ENCODE measurements around the gene AQP6.
"Not testable (repeated sequence)": the region's sequence is repeated elsewhere in the genome, so short reads cannot be mapped to it uniquely, and the experiment has no call there.

AQP6 gene

DNA sequence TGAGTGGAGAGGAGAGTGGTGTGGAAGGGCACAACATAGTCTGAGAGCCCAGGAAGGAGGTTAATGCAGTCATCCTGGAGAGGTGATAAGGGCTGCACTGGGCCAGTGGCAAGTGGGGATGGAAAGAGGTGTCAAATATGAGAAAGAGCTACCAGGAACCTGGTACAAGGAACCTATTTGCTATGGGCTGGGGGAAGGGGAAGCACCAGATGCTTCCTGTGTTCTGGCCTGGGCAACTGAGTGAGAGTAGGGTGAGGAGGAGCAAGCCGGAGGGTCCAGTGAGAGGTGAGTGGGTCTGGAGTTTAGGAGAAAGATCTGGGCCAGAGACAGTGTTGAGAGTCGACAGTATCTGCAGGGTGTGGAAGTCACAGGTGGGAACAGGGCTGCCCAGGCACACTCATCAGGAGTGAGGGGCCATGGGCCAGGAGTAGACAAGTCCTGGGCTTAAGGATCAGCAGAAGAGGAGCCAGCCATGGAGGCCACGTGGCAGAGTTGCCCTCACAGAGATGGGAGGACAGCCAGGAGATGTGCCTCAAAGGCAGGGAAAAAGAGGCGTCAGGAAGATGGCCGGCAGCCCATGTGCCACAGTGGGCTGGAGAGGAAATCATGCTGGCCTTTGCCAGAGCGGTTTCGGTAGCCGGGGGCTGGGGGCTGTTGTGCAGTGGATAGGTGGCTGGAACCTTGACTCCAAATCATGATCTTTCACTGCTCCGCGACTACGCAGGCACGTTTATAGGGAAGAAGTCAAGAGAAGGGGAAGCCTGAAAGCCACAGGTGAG is 2.9 kb upstream of the AQP6 start:
- no peak for DNase-seq (ENCODE audit: low read depth in 2 of 2)

DNA sequence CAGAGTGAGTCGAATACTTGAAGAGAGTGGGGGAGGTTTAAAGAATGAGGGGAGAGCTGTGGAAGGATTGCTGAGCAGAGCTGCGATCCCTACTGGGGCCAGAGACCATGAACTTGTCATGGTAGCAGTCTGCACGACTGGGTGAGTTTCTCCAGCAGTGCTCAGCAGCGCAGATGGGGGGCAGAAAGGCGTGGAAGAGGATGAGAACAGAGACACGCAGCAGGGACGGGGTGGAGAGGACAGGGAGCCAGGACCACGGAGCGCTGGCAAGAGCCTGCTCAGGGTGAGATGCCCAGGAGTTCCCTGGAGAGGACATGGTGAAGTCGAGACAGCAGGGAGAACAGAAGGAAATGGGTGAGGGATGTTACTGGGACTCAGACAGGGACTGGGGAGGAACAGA is 2.1 kb upstream of the AQP6 start:
- no peak for DNase-seq (ENCODE audit: low read depth in 2 of 2)

DNA sequence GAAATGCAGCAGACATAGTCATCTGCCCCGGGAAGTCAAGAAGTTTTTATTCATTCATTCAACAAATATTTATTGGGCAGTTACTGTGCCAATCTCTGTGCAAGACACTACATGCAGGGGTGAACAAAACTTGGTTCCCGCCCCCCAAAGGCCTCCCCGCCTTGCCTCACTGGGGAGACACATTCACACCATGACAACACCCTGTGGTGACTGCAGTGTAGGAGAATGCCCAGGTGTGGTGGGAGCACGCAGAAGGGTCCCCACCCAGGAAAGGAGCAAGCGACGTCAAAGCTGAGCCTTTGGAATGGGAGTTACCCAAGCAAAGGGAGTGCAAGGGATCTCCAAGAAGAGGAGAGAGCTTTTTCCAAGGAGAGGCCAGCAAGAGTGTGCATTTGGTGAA is 1.6 kb upstream of the AQP6 start:
- no peak for DNase-seq (ENCODE audit: low read depth in 2 of 2)

DNA sequence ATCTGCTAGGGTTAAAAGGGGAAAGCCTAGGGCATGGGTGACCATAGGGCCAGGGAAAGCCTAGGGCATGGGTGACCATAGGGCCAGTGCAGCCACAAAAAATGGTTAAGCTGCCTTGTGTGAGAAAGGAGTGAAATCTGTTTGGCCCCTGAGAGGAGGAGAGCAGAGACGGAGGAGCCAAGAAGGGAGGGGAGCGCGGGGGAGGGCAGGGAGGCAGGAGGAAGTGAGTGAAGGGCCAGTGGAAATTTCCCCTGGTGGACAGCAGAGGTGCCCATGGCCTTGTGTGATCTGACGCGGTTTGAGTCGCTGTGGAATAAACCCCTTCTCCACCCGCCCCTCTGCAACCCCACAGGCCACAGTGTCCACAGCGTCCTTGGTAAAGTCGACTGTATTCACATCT is 618 bp upstream of the AQP6 start:
- no peak for DNase-seq (ENCODE audit: low read depth in 2 of 2)

DNA sequence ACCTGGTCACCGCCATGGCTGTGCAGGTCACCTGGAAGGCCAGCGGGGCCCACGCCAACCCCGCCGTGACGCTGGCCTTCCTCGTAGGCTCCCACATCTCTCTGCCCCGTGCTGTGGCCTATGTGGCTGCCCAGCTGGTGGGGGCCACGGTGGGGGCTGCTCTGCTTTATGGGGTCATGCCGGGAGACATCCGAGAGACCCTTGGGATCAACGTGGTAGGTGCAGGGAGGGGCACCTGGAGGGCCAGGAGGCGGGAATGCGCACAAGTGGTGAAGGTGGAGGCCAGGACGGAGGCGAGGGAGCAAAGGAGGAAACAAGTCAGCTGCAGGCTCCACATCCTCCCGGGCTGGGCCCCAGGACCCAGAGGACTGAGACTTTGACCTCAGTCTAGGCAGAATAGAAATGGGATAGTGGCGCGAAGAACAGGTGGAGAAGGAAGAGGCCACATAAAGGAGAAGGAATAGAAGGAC is 649 bp downstream of the AQP6 start:
- DNase-seq (ENCODE audit: low read depth in 2 of 2): no peak

DNA sequence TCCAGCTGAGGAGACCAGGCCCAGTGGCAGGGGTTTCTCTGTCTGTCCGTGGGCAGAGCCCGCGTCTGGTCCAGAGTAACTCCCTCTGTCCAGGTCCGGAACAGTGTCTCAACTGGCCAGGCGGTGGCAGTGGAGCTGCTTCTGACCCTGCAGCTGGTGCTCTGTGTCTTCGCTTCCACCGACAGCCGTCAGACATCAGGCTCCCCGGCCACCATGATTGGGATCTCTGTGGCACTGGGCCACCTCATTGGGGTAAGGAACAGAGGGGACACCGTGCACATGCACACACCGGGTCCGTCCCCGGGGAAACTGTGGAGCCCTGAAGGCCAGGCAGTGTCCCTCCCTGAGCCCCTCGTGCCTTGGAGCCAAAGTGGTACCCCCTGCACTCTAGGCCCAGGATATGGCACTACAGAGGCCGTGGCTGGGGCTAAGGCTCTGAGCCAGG is 1.5 kb downstream of the AQP6 start:
- DNase-seq (ENCODE audit: low read depth in 2 of 2): no peak

DNA sequence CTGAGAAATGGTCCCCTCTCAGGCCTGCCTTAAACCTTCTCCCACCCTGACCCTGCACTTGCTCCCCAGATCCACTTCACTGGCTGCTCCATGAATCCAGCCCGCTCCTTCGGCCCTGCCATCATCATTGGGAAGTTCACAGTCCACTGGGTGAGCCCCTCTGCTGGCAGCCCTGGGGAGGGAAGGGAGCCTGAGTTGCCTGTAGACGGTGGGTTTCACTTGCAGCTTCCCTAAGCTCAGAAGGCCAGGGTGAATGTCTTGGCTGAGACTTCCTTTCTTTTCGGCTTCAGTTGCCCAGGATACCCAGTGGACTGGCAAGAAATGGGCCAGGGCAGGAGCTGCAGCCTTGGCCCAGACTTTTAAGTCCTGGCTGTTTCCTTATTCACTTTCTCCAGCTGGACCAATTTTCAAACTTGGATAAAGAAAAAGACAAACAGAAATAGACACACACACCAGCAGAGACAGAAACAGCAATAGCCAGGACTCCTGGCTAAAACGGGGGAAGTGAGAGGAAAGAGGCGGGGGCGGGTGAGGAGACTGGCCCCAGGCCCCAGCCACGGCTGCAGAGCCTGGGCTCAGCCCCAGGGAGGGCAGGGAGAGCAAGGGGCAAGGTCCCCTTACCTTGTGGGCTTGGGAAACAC is 2.0 kb downstream of the AQP6 start:
- no peak for DNase-seq (ENCODE audit: low read depth in 2 of 2)

DNA sequence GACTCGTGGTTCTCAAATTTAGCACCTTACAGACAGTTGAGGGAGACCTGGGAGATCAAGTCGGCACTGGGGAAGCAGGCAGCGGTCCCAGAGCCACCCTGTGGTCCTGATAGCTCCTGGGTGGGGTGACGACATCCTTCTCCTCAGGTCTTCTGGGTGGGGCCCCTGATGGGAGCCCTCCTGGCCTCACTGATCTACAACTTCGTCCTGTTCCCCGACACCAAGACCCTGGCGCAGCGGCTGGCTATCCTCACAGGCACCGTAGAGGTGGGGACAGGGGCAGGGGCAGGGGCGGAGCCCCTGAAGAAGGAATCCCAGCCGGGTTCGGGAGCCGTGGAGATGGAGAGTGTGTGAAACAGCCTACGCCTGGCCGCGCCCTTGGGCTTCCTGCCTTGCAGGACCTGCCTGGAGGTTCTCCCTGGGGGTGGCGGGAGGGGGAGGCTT is 2.6 kb downstream of the AQP6 start:
- no peak for DNase-seq (ENCODE audit: low read depth in 2 of 2)

DNA sequence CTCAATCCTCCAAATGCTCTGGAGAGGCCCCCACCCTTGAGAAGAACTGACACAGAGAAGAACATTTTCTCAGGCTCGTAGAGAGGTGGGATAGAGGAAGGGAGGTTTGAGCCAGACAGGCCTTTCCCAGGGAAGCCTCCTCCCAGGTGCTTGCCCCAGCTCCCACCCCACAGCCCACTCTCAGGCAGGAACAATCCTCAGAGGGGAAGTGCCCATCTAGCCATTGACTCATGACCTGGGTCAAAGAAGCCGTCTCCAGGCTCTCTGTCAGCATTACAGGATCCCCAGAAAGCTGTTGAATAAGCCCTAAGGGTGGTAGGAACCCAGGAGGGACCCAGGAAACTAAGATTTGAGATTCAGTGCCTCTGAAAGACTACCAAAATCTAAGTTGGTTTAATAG is 3.8 kb downstream of the AQP6 start:
- no peak for DNase-seq (ENCODE audit: low read depth in 2 of 2)

DNA sequence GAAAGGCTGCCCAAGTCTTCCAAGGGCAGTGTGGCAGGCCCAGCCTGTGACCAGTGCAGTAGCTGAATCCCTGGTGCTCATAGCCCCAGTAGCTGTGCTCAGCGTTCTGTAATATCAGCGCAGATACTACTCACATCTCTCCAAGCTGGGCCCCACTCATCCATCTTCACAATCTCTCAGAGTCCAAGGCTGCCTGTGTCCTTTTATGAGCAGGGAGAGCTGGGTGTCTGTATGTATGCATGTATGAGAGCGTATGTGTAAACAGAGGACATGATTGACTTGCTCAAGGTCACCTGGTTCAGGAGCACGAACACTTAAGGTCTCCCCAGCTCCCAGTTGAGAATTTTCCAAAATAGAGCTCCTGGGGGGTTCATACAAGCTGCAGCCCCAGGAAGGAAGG is 5.4 kb downstream of the AQP6 start:
- DNase-seq (ENCODE audit: low read depth in 2 of 2): no peak

DNA sequence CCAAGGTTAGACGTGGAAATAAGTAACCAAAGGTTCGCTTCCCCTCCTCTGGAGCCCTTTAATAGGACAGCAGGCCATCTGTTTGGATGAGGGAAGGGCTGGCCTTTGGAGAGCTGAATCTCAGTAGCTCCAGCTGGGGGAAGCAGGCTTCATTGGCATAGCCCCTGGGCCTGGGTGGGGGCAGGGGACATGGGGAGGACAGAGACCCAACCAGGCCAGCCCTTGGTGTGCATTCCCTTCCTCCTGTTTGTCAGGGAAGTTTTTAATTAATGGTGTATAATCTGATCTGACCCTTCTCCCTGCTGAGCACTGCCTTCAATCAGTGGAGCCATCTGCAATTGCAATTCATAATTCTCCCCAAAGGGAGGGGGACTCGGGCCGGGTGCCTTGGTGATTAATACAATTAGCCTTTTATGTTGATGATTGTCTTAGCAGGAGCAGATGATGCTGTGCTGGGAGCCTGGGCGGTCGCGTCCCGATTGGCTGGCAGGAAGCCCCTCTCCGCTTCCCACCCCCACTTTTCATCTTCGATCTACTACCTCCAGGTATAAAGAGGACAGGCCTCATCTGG is 6.4 kb downstream of the AQP6 start:
- DNase-seq (ENCODE audit: low read depth in 2 of 2): no peak

DNA sequence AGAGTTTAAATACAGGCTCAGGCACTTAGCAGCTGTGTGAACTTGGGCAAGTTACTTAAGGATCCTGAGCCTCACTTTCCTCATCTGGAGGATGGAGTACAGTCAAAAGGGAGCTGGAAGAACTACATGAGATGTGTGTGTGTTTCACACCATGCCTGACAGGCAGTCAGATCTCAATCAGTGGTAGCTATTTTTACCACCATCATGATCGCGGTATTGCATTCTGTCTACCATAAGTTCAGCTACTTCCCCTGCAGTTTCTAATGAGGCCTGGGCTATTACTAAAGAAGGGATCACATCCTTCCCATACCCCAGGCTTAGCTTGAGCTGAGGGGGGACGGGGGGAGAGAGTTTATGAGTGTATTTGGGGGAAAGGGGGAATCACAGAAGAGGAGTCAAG is 7.0 kb downstream of the AQP6 start:
- no peak for DNase-seq (ENCODE audit: low read depth in 2 of 2)

DNA sequence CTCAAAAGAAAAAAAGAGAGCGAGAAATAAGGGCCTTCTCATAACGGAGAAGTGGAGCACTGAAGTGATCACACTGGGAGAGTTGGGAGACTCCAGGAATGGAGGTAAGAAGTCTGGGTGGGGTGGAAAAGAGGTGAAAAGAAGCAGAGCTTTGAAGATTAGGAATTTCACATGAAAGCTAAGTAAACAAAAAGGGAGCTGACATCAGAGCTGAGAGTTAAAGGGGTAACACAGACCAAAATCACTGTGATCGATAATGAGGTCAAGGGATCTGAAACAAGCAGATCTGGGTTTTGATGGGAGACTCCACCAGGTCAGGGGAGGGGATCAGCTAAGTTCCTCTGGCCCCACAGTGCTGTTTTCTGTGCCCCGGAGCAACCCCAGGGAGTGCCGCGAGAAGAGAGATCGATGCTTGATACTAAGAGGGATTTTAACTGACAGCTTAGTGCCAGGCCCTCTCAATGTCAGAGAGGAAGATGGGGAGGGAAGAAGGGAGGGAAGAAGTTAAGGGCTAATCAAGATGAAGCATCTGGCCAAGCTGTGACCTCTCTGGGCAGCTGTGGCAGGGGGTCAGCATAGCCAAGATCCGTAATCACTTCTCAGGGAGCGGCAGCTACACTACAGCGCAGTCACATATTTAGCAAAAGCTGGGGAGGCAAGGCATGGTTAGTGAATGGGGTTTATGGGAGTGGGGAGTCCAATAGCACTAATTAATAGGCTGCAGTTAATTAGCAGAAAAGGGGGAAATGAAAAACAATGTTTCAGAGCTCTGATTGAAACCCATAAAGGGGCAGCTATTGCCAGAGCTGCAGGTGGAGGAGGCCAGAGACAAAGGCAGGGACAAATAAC is 8.0 kb downstream of the AQP6 start:
- DNase-seq (ENCODE audit: low read depth in 2 of 2): no peak

DNA sequence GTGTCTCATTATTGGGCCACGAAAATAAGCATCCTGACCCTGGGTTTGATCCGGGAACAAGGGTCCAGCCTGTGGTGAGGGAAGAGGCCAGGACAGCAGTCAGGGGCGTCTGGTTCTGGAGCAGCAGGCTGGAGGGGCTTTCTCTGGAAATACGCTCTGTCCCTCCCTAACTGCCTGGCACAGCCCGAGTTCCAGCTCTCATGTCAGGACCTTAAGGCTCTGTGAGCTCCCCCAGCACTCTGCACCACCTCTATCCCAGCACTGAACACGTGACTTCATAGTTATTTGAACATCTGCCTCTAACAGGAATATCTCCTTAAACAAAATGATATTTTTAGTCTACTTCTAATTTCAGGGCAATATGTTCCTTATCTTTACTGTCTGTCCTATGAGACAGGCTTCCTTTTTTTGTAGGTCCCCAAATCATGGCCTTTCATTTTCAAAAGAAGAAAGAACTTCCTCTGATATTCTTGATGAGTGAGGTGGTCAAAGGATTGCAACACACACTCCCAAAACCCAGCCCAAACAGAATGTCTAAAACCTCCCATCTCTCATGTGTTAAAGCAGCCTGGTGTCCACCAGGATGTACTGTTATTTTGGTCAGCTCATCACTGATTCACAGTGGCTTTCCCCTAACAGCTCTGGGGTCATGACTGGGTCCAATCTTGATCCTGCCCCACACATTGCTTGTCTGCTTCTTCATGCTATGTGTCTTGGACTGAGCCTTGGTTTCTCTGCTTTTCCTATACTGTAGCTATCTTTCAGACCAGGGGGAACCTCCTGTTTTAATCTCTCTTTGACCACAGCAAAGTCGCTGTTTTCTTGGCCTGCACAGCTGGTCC is 9.7 kb downstream of the AQP6 start:
- no peak for DNase-seq (ENCODE audit: low read depth in 2 of 2)

DNA sequence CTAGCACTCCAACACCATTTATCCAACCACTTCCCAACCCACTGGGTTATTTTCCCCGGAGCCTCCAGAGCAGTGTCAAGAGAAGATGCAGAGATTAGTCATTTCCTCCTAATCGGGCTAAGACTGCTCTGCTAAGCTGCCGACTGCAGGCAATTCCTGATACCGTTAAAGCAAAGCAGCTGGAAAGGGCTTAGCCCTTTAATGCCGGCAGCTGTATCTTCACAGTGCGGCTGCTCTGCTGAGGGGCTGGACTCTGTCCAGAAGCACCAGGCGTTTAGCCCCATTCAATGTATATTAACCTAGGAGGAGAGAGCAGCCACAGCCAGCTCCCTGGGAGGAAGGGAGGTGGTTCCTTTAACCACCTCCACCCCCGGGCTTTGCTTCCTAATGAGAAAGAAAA is 11.1 kb downstream of the AQP6 start:
- no peak for DNase-seq (ENCODE audit: low read depth in 2 of 2)

DNA sequence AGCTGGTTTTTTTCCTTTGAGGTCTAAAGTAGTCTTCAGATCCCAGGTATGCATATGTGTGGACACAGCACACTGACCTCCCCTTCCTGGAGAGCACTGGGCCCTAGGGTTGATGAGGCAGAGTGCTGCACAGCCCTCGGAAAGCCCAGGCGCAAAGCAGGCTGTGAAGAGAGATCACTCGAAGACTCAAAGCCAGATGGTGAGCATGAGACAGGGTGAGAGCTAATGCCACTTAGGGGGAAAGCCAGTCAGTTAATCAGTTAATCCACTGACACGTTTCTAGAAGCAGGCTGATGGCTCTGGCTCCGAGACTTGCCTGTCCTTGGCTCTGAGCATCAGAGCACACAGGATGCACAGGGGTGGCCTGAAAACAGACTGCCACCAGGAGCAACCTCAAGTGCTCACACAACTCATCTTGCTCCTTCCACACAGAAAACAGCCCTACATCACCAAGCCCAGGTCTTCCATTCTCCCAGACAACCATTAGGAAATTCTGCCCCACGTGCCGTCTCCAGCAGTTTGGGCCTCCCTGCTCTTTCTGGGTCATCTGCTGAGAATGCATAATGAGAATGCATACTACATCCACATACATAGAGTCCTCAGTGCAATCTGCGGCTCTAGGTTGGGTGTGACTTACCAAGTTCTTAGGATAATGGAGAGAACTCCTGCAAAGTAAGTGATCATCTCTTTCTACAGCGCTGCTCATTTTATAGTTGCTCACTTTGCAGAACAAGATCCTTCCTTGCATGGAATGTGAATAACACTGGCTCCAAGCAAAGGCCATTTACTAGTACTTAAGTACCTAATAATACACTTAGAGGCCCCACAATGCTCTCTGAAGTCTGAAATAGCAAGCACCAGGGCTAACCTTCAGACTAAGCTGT is 12.0 kb downstream of the AQP6 start:
- DNase-seq (ENCODE audit: low read depth in 2 of 2): no peak

DNA sequence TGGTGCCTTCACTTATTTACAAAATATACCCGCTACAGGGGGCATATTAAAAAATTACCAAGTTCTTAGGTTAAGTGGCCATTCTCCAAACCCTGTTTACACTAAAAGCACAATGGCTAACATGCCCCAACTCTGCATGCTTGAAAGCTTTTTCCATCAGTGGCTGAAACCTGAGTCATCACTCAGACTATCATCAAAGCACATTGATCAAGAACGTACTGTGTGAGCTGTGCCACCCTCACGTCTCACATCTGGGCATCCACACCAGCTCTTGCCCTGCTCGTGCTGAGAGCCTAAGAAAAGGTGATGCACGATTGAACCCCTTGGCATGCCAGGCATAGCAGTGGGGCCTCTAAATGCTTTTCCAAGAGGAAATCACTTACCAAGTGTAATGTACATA is 13.2 kb downstream of the AQP6 start:
- DNase-seq (ENCODE audit: low read depth in 2 of 2): no peak

DNA sequence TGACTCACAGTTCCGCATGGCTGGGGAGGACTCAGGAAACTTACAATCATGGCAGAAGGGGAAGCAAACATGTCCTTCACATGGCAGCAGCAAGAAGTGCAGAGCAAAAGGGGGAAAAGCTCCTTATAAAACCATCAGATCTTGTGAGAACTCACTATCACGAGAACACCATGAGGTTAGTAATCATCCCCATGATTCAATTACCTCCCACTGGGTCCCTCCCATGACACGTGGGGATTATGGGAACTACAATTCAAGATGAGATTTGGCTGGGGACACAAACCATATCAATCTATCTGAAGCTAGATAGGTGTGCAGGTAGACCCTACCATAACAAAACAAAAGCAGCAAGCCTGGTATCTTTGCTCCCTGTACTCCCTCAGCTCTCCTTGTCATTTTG is 13.7 kb downstream of the AQP6 start:
- DNase-seq (ENCODE audit: low read depth in 2 of 2): not testable (repeated sequence)

DNA sequence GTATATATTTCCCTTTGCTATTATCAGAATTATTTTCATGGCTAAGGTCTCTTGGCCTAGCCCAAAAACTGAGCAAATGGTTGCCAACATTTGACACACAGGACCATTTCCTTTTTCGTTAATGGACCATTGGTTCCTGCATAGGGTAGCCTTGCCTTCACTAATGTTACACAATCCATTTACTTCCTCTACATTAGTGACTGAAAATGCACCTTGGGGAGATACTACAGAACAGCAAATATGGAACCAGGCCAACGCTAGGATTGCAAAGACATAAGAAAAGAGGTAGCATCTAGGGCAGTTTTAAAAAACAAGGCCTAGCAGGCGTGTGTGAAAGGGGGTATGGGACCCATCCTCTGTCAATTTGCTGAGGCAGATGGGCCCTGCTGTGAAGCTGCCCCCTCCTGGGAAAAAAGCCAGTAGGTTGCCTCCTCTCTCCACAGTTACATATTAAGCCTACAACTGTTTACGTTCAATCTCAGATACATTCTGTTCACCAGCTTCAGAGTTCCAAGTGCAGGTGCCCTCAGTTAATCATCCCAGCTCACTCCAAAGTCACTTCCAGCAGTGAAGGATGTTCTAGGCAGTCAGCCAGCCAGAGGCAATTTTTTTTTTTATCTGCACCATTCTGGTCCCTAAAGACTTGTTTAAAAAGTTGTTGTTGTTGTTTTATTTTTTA is 15.0 kb downstream of the AQP6 start:
- no peak for DNase-seq (ENCODE audit: low read depth in 2 of 2)

DNA sequence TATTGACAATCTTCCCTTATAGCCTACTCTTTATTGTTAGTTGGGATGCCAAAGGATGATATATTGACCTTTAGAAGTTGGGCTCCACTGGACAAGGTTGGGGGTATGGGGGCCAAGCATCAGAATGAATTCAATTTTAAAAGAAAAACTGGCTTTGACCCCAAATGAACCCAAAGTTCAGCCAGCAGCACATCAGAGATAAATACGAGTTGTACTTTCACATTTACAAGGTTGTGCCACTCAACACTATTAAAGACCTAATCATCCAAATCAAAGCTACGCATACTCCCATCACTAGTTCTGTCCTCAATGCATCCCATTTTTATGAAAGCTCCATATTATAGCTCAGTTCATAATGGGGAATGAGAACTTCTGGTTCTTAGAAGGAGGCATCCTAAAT is 16.7 kb downstream of the AQP6 start:
- not testable (repeated sequence) for DNase-seq (ENCODE audit: low read depth in 2 of 2)

Measured in stimulated activated CD8-positive, alpha-beta memory T cell treated with anti-CD3 and anti-CD28 coated beads, Interleukin-7, amount 100 ng/mL, for 4 hours (primary cell).